ENCODE results near the gene CMBL.

Gene CMBL

GRCh38 chr5:10285362-10285761 is 22.3 kb downstream of the CMBL start:
- peak; percentile 44 for DNase-seq (ENCODE audit: low spot score)

DNA sequence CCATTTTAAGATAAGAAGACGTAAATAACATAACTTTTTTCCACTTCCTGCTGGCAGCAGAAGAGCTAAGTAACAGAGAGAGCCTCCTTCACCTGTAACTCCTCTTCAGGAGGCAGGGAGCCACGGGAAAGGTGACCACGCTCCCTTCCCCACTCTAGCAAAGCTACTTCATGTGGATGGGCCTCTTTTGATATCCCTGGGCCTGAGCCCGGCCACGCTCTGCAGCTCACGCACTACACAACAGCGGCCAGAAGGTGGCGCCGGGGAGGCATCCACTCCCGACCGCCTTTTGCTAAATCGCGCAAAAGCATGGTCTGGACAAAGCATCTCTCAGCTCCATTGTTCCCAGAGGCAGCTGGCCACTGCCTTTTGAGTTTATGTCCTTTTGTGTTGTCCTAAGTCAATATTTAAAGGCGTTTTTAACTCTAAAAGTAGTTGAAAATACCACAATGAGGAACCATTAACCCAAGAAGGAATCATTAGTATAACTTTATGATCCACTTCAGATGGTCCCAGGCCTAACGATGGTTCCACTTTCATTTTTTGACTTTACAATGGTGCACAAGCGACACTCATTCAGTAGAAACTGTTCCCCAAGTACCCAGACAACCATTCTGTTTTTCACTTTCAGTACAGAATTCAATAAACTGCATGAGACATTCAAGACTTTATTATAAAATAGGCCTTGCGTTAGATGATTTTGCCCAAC is 23.6 kb downstream of the CMBL start:
- DNase-seq (ENCODE audit: low spot score), result peak; percentile 68

DNA sequence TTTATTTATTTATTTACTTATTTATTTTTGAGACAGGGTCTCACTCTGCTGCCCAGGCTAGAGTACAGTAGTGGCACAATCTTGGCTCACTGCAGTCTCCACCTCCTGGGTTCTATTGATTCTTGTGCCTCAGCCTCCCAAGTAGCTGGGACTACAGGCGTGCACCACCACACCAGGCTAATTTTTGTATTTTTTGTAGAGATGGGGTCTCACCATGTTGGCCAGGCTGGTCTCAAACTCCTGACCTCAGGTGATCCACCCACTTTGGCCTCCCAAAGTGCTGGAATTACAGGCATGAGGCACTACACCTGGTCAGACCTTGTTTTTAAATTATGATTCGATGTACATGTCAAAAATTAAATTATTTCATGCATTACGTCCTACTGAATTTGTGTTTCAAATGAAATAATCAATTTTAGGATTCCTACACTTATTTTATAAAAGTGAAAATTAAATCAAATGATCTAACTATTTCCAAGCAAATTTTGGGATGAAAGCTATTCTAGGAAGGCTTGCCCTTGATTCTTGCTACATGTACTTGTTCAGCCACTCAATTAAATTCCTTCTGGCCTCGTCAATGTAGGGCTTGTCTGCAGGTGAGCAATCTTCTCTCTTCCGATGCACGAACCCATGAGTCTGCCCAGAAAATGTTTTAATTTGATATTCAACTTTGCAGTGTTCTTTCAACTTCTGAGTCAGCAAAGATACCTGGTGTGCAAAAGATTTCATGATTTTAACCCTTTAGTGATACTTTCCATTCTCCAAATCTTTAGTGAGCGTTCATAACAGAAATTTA is 27.6 kb downstream of the CMBL start:
- DNase-seq (ENCODE audit: low spot score), result no peak

DNA sequence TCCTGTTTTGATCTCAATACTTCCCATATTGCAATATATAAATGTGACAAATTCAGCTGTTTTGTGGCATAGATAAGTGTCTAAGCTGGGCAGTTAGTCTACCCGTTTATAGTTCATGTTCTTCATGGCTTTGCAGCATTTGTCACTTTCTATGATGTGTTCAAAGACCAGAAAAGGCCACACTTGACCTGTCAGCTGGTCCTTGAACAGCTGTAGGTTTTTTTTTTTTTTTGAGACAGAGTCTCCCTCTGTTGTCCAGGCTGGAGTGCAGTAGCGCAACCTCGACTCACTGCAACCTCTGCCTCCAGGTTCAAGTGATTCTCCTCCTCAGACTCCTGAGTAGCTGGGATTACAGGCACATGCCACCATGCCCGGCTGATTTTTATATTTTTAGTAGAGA is 28.4 kb downstream of the CMBL start:
- no peak for DNase-seq (ENCODE audit: low spot score)

DNA sequence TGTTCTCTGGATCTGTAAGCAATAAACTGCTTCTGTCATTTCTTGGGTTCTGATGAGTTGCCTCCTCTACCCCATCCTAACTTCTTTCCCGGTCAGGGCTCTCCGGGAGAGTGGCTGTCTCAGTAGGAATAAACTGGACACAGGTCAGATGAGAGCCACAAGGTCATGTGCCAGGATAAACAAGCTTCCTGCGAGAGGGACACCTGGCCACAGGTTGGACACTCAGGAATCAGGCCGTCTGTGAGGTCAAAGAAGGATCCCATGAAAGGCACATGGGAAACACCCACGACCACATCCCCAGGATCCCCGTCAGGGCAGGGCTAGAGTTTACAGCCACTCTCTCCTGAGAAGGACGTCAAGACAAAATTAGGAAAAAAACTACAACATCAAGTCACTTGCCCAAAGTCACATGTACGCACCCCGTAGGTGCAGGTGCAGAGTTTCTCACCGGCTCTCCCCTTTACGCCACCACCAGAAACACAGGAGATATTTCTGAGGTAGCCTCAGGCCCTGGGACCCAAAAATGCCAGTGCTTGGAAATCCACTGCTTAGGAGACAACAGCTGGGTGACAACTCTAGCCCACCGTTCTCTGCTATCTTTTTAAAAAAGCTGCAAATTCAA is 28.9 kb downstream of the CMBL start:
- DNase-seq (ENCODE audit: low spot score), result no peak

- no peak for DNase-seq (ENCODE audit: low spot score)
These were observed 29.7 kb downstream of the CMBL start for GRCh38 chr5:10277773-10278630.

DNA sequence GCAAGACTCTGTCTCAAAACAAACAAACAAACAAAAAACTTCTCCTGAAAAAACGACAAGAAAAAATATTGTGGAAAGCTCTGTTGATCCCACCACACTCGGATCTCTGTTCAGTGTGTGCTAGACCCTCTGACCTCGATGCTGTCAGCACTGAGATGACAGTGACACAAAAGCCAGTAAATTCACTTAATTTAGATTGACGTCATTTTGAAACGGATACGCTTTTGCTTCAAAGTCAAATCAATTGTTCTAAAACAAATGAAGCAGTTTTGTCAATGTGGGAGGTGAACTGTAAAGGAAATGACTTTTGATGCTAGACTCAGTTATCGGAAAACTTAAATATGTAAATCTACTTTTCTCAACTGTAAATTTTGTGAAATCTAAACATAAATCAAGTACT is 31.0 kb downstream of the CMBL start:
- no peak for DNase-seq (ENCODE audit: low spot score)

- no peak for DNase-seq (ENCODE audit: low spot score)
These were observed 31.7 kb downstream of the CMBL start for GRCh38 chr5:10275991-10276390.

- no peak for DNase-seq (ENCODE audit: low spot score)
These were observed 32.2 kb downstream of the CMBL start for GRCh38 chr5:10275460-10275859.

- peak; percentile 82 for DNase-seq (ENCODE audit: low spot score)
These were observed 34.9 kb downstream of the CMBL start for GRCh38 chr5:10272875-10273209.

GRCh38 chr5:10272053-10272874 is 35.4 kb downstream of the CMBL start:
- DNase-seq (ENCODE audit: low spot score), result no peak

- DNase-seq (ENCODE audit: low spot score), result no peak
These were observed 39.6 kb downstream of the CMBL start for GRCh38 chr5:10268100-10268499.

- no peak for DNase-seq (ENCODE audit: low spot score)
These were observed 40.9 kb downstream of the CMBL start for GRCh38 chr5:10266839-10267238.

GRCh38 chr5:10266137-10266536 is 41.6 kb downstream of the CMBL start:
- DNase-seq (ENCODE audit: low spot score), result no peak

DNA sequence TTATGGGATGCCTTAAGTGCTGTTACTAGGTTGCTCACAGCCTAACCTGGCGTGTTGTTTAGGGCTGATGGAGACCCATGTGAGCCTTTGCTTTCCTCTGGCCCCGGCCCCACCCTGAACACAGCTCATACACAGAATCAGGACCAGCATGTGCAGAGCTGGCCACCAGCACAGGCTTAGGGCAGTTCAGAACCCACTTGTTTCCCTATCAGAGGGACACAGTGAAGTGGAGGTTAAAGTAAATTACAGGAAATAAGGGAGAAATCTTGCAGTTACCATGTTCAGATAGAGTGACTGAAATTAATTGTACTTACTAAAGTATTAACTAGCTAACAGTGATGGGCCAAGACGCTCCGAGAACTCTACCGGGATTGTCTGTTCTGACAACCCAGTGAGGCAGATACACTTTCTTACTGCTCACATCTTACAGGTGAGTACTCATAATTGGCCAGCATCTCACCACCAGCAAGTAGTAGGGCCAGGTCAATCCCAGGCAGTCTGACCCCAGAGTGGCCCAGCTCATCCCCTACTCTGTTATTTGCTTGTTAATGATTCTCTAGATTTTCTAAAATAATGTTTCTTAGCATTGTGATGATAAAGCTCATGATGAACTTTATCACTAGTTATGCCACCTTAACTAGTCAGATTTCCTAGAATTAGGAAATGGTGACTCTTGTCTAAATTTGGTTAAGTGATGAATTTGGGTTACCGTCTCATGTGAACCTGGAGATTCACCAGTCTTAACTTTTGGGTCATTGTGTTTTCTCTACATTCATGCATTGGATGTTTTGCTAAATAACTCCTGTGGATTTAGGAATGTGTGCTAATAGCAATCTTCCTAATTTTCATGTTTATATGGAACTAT is 42.2 kb downstream of the CMBL start:
- no peak for DNase-seq (ENCODE audit: low spot score)

- DNase-seq (ENCODE audit: low spot score), result no peak
These were observed 43.1 kb downstream of the CMBL start for GRCh38 chr5:10264604-10265003.

DNA sequence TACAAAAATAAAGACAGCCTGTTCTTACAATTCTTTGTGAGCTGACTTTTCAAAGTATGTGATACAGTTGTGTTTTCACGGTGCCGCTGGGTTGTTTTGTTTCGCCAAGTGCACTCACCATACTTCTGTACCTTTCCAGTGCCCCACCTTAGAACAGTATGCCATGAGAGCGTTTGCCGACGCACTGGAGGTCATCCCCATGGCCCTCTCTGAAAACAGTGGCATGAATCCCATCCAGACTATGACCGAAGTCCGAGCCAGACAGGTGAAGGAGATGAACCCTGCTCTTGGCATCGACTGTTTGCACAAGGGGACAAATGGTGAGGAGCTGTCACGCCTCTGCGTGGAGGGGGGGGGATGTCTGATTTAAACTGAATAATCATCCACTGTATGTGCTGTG is 44.7 kb downstream of the CMBL start:
- DNase-seq (ENCODE audit: low spot score), result no peak

DNA sequence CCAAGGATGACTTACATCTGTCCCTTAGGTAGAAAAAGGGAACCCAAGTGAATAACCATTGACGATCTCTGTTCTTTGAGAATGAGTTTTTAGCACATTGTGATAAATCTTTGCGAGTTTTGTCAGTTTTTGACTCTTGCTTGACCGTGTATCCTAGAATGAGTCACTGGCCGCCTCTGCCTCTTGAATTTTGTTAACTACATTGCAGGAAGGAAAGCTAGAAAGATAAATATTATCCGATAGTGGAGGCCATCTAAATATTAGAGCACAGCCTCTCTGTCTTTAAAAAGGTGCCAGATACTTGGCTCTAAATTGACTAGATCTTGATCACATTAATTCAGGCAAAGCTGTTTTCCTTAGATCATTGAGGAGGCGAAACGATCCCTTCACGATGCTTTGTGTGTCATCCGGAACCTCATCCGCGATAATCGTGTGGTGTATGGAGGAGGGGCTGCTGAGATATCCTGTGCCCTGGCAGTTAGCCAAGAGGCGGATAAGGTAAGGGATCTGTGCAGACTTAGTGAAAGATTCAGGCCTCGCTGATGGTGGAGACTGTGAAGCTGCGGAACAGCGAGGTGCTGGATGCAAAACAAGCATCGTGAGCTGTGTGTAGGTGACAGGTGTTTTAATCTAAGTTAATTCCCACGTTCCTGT is 45.5 kb downstream of the CMBL start:
- no peak for DNase-seq (ENCODE audit: low spot score)

DNA sequence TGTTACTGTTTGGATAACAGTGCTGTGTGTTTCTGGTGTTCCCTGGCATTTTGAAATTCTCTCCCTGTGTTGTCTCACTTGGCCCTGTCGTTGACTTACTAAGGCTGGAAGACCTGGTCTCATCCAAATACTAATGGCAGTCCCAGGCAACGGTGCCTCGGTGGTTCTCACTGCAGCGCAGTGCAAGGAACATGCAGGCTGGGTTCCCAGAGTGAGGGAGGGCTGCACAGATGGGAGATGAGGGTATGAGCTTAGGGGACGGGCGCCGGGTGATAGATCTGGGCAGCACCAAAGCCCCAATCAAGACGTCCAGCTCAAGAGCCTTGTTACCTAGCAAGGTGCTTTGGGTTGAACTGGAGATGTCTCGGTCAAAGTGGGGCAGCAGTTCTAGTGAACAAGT is 46.6 kb downstream of the CMBL start:
- DNase-seq (ENCODE audit: low spot score), result no peak

DNA sequence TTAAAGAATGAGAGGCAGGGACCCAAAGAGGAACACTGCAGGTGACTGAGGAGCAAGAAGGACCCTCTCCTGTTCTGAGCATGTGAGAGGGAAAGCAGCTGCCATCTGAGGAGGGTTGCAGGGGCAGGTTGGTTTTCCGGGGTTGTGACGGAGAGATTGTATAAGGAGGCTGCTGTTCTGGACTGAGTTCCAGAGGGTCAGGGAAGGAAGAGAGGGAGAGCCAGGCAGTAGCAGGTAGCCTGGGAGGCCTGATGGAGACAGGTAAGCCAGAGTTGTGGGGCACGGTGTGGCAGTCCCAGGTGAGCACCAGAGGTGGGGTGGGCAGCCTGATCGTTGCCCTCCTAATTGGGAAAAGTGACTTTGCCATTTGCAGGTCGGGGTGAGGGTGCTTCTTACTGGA is 47.8 kb downstream of the CMBL start:
- DNase-seq (ENCODE audit: low spot score), result no peak
